Measurements from ENCODE around the gene TMEM131. TPM values are rescaled to one million over a fixed set of nuclear protein-coding genes. Genes with fewer than 3 reads are reported as not detected.

The TMEM131 gene
- total and polyA plus RNA-seq, 2 experiments from 2014 or later: 9.2 to 22.7 TPM

DNA sequence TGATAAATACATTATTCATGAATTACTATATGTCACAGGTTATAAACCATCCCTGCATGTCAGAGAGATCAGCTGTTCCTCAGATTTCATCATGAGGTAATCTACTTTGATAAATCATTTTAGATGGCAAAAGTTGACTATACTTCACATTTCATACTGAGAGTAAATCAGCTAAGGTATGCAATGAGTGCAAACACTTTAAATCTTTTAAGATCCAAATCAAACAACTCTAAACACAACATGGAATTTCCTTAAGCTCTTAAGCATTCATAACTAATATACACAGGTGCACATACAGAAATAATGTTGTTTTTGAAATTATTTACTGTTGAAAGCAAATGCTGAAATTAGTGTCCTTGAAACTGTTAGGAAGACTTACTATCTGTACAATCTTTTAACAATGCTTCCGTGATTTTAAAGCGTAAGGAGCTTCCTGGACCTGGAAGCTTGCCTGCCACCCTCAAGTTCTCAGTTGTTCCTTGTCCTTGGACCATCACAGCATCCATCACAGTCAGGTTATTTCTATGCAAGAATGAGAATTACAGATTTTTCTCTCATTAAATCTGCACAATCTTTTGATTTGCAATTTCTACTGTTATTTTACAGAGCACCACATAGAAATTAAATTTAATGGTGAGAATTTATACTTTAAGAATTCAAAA is 199.2 kb downstream of the TMEM131 start:
- DNase-seq (ENCODE audit: low spot score): no peak
- no peak for ATAC-seq
- H3K4me2 ChIP-seq: no peak overlapping the region
- H3F3A ChIP-seq (replicated peaks; ENCODE audit: low read depth): no peaks in the 10 kb centered on the region
- no peaks in the 10 kb centered on the region for H3K79me2 ChIP-seq (replicated peaks; ENCODE audit: insufficient read depth)
- H3K4me1 ChIP-seq (ENCODE audit: insufficient read depth): no peaks in the 10 kb centered on the region
- no peak overlapping the region for H2AFZ ChIP-seq
- H3K36me3 Mint-ChIP-seq (ENCODE audit: low read depth): peaks cover 7% of the 10 kb centered on the region; the same call in 2 of the 3 replicates
- no peaks in the 10 kb centered on the region for H3K27me3 Mint-ChIP-seq (ENCODE audit: insufficient read depth, low read depth, poor library complexity)
- 0 out of 2 replicates have a peak, but pooled peaks cover 3% of the 10 kb centered on the region for H4K20me1 ChIP-seq (replicated peaks; ENCODE audit: insufficient read depth)
- H3K9me2 ChIP-seq (ENCODE audit: insufficient read depth): no peaks in the 10 kb centered on the region
- no peaks in the 10 kb centered on the region for H3K27me3 ChIP-seq (ENCODE audit: insufficient read depth)
- no peaks in the 10 kb centered on the region; the same call in 1 of the 2 replicates for H3K36me3 ChIP-seq (ENCODE audit: insufficient read depth)
- no peak overlapping the region for H3K27ac Mint-ChIP-seq
- no peak overlapping the region for H3K4me3 ChIP-seq
- no peak overlapping the region for H3K4me3 Mint-ChIP-seq
- no peak overlapping the region for H3K27ac ChIP-seq (ENCODE audit: low read depth)
- no peaks in the 10 kb centered on the region for H3K9me3 Mint-ChIP-seq
- H3K4me1 Mint-ChIP-seq: no peaks in the 10 kb centered on the region
- TF ChIP-seq ZNF114 (CRISPR knock-in tag; IDR thresholded peaks at IDR 0.05): no peak
- no peak for TF ChIP-seq ZNF331 (CRISPR knock-in tag; IDR thresholded peaks at IDR 0.05; ENCODE audit: low read depth)
- TF ChIP-seq EZH2phosphoT487 (IDR thresholded peaks at IDR 0.05; ENCODE audit: unreplicated experiment): no peak
- TF ChIP-seq NANOG (IDR thresholded peaks at IDR 0.05; ENCODE audit: borderline replicate concordance): no peak
- no peak for TF ChIP-seq JUNB (IDR thresholded peaks at IDR 0.05; ENCODE audit: unreplicated experiment)
- TF ChIP-seq, protein P1, sequence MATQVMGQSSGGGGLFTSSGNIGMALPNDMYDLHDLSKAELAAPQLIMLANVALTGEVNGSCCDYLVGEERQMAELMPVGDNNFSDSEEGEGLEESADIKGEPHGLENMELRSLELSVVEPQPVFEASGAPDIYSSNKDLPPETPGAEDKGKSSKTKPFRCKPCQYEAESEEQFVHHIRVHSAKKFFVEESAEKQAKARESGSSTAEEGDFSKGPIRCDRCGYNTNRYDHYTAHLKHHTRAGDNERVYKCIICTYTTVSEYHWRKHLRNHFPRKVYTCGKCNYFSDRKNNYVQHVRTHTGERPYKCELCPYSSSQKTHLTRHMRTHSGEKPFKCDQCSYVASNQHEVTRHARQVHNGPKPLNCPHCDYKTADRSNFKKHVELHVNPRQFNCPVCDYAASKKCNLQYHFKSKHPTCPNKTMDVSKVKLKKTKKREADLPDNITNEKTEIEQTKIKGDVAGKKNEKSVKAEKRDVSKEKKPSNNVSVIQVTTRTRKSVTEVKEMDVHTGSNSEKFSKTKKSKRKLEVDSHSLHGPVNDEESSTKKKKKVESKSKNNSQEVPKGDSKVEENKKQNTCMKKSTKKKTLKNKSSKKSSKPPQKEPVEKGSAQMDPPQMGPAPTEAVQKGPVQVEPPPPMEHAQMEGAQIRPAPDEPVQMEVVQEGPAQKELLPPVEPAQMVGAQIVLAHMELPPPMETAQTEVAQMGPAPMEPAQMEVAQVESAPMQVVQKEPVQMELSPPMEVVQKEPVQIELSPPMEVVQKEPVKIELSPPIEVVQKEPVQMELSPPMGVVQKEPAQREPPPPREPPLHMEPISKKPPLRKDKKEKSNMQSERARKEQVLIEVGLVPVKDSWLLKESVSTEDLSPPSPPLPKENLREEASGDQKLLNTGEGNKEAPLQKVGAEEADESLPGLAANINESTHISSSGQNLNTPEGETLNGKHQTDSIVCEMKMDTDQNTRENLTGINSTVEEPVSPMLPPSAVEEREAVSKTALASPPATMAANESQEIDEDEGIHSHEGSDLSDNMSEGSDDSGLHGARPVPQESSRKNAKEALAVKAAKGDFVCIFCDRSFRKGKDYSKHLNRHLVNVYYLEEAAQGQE (IDR thresholded peaks at IDR 0.05; ENCODE audit: unreplicated experiment): no peak
- TF ChIP-seq, protein P2, sequence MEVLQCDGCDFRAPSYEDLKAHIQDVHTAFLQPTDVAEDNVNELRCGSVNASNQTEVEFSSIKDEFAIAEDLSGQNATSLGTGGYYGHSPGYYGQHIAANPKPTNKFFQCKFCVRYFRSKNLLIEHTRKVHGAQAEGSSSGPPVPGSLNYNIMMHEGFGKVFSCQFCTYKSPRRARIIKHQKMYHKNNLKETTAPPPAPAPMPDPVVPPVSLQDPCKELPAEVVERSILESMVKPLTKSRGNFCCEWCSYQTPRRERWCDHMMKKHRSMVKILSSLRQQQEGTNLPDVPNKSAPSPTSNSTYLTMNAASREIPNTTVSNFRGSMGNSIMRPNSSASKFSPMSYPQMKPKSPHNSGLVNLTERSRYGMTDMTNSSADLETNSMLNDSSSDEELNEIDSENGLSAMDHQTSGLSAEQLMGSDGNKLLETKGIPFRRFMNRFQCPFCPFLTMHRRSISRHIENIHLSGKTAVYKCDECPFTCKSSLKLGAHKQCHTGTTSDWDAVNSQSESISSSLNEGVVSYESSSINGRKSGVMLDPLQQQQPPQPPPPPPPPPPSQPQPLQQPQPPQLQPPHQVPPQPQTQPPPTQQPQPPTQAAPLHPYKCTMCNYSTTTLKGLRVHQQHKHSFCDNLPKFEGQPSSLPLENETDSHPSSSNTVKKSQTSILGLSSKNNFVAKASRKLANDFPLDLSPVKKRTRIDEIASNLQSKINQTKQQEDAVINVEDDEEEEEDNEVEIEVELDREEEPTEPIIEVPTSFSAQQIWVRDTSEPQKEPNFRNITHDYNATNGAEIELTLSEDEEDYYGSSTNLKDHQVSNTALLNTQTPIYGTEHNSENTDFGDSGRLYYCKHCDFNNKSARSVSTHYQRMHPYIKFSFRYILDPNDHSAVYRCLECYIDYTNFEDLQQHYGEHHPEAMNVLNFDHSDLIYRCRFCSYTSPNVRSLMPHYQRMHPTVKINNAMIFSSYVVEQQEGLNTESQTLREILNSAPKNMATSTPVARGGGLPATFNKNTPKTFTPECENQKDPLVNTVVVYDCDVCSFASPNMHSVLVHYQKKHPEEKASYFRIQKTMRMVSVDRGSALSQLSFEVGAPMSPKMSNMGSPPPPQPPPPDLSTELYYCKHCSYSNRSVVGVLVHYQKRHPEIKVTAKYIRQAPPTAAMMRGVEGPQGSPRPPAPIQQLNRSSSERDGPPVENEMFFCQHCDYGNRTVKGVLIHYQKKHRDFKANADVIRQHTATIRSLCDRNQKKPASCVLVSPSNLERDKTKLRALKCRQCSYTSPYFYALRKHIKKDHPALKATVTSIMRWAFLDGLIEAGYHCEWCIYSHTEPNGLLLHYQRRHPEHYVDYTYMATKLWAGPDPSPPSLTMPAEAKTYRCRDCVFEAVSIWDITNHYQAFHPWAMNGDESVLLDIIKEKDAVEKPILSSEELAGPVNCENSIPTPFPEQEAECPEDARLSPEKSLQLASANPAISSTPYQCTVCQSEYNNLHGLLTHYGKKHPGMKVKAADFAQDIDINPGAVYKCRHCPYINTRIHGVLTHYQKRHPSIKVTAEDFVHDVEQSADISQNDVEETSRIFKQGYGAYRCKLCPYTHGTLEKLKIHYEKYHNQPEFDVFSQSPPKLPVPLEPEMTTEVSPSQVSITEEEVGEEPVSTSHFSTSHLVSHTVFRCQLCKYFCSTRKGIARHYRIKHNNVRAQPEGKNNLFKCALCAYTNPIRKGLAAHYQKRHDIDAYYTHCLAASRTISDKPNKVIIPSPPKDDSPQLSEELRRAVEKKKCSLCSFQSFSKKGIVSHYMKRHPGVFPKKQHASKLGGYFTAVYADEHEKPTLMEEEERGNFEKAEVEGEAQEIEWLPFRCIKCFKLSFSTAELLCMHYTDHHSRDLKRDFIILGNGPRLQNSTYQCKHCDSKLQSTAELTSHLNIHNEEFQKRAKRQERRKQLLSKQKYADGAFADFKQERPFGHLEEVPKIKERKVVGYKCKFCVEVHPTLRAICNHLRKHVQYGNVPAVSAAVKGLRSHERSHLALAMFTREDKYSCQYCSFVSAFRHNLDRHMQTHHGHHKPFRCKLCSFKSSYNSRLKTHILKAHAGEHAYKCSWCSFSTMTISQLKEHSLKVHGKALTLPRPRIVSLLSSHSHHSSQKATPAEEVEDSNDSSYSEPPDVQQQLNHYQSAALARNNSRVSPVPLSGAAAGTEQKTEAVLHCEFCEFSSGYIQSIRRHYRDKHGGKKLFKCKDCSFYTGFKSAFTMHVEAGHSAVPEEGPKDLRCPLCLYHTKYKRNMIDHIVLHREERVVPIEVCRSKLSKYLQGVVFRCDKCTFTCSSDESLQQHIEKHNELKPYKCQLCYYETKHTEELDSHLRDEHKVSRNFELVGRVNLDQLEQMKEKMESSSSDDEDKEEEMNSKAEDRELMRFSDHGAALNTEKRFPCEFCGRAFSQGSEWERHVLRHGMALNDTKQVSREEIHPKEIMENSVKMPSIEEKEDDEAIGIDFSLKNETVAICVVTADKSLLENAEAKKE (CRISPR knock-in tag; IDR thresholded peaks at IDR 0.05): no peak
- TF ChIP-seq, protein P3, sequence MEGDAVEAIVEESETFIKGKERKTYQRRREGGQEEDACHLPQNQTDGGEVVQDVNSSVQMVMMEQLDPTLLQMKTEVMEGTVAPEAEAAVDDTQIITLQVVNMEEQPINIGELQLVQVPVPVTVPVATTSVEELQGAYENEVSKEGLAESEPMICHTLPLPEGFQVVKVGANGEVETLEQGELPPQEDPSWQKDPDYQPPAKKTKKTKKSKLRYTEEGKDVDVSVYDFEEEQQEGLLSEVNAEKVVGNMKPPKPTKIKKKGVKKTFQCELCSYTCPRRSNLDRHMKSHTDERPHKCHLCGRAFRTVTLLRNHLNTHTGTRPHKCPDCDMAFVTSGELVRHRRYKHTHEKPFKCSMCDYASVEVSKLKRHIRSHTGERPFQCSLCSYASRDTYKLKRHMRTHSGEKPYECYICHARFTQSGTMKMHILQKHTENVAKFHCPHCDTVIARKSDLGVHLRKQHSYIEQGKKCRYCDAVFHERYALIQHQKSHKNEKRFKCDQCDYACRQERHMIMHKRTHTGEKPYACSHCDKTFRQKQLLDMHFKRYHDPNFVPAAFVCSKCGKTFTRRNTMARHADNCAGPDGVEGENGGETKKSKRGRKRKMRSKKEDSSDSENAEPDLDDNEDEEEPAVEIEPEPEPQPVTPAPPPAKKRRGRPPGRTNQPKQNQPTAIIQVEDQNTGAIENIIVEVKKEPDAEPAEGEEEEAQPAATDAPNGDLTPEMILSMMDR (conservative IDR thresholded peaks at IDR 0.05; ENCODE audit: low read depth in 2 of 2): no peak
- no peak for TF ChIP-seq STAT1 (IDR thresholded peaks at IDR 0.05; ENCODE audit: unreplicated experiment)
